Measurements from ENCODE around the gene CDK2AP2. TPM values are rescaled to one million over a fixed set of nuclear protein-coding genes. Genes with fewer than 3 reads are reported as not detected.
A peak's percentile ranks its signal among the peaks of the same experiment; 100 is the strongest.

The CDK2AP2 gene
- total and polyA plus RNA-seq, 9 of the 15 experiments (the other 6 are each of a cell fraction or from before 2014, with no cell fraction given), result 4.4 to 47.4 (median 21.7) TPM

DNA sequence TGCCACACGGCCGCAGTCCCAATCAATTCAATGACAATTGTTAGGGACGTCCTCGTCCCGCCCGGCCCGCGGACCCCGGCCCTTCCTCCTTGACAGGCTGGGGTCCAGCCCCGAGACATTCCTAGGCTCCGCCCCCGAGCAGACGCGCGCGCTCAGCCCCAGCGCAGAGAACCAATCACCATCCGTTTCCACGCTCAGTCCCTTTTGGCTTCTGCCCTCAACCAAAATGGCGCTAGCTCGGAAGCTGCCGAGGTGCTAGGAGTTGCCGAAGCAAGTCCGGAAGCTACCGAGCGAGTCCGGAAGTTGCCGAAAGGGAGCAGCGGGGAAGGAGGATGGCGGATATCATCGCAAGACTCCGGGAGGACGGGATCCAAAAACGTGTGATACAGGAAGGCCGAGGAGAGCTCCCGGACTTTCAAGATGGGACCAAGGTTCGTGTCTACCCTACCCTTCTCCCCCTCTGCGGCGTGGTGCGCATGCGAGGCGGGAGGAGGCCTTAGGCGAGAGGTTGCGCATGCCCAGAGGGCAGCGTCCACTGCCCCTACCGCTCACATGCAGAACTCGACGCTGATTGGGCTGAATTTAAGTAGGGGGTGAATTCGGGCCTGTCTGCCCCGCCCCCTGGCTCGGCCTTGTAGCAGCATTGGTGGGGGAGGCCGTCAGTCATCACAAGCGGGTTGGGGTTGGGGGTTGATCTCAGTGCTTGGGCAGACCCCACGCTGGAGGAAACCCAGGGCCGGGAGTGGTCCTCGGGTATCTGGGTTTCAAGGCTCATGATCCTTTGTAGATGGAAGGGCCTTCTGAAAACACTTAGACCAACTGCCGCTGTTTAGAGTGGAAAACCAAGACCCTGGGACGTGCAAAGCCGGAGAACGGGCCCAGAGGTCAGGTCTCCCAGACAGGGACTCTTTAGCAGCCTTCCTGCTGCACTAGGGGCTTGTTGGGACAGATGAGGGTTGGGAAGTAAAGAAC, 24.8 kb downstream of the CDK2AP2 start, which contains the start of gene AIP (continued):
- TF ChIP-seq, protein P1, sequence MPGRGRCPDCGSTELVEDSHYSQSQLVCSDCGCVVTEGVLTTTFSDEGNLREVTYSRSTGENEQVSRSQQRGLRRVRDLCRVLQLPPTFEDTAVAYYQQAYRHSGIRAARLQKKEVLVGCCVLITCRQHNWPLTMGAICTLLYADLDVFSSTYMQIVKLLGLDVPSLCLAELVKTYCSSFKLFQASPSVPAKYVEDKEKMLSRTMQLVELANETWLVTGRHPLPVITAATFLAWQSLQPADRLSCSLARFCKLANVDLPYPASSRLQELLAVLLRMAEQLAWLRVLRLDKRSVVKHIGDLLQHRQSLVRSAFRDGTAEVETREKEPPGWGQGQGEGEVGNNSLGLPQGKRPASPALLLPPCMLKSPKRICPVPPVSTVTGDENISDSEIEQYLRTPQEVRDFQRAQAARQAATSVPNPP (IDR thresholded peaks at IDR 0.05; ENCODE audit: borderline replicate concordance, insufficient read depth, insufficient read length), result no peak
- TF ChIP-seq CBX1 (IDR thresholded peaks at IDR 0.05; ENCODE audit: low read depth), result peak; percentile 92
- no peak for TF ChIP-seq NONO (IDR thresholded peaks at IDR 0.05; ENCODE audit: low read depth in 2 of 2, low read length in 1 of 2)
- no peak for TF ChIP-seq GTF2E2 (tag; IDR thresholded peaks at IDR 0.05)
- TF ChIP-seq, protein P2, sequence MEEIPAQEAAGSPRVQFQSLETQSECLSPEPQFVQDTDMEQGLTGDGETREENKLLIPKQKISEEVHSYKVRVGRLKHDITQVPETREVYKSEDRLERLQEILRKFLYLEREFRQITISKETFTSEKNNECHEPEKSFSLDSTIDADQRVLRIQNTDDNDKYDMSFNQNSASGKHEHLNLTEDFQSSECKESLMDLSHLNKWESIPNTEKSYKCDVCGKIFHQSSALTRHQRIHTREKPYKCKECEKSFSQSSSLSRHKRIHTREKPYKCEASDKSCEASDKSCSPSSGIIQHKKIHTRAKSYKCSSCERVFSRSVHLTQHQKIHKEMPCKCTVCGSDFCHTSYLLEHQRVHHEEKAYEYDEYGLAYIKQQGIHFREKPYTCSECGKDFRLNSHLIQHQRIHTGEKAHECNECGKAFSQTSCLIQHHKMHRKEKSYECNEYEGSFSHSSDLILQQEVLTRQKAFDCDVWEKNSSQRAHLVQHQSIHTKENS (CRISPR knock-in tag; IDR thresholded peaks at IDR 0.05), result no peak
- no peak for TF ChIP-seq ZNF184 (CRISPR knock-in tag; IDR thresholded peaks at IDR 0.05)
- TF ChIP-seq, protein P3, sequence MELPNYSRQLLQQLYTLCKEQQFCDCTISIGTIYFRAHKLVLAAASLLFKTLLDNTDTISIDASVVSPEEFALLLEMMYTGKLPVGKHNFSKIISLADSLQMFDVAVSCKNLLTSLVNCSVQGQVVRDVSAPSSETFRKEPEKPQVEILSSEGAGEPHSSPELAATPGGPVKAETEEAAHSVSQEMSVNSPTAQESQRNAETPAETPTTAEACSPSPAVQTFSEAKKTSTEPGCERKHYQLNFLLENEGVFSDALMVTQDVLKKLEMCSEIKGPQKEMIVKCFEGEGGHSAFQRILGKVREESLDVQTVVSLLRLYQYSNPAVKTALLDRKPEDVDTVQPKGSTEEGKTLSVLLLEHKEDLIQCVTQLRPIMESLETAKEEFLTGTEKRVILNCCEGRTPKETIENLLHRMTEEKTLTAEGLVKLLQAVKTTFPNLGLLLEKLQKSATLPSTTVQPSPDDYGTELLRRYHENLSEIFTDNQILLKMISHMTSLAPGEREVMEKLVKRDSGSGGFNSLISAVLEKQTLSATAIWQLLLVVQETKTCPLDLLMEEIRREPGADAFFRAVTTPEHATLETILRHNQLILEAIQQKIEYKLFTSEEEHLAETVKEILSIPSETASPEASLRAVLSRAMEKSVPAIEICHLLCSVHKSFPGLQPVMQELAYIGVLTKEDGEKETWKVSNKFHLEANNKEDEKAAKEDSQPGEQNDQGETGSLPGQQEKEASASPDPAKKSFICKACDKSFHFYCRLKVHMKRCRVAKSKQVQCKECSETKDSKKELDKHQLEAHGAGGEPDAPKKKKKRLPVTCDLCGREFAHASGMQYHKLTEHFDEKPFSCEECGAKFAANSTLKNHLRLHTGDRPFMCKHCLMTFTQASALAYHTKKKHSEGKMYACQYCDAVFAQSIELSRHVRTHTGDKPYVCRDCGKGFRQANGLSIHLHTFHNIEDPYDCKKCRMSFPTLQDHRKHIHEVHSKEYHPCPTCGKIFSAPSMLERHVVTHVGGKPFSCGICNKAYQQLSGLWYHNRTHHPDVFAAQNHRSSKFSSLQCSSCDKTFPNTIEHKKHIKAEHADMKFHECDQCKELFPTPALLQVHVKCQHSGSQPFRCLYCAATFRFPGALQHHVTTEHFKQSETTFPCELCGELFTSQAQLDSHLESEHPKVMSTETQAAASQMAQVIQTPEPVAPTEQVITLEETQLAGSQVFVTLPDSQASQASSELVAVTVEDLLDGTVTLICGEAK (IDR thresholded peaks at IDR 0.05), result peak; percentile 68
- TF ChIP-seq, protein P3 (CRISPR knock-in tag; IDR thresholded peaks at IDR 0.05), result 0 out of 2 replicates have a peak, but pooled peaks have one; percentile 71
- TF ChIP-seq, protein P4, sequence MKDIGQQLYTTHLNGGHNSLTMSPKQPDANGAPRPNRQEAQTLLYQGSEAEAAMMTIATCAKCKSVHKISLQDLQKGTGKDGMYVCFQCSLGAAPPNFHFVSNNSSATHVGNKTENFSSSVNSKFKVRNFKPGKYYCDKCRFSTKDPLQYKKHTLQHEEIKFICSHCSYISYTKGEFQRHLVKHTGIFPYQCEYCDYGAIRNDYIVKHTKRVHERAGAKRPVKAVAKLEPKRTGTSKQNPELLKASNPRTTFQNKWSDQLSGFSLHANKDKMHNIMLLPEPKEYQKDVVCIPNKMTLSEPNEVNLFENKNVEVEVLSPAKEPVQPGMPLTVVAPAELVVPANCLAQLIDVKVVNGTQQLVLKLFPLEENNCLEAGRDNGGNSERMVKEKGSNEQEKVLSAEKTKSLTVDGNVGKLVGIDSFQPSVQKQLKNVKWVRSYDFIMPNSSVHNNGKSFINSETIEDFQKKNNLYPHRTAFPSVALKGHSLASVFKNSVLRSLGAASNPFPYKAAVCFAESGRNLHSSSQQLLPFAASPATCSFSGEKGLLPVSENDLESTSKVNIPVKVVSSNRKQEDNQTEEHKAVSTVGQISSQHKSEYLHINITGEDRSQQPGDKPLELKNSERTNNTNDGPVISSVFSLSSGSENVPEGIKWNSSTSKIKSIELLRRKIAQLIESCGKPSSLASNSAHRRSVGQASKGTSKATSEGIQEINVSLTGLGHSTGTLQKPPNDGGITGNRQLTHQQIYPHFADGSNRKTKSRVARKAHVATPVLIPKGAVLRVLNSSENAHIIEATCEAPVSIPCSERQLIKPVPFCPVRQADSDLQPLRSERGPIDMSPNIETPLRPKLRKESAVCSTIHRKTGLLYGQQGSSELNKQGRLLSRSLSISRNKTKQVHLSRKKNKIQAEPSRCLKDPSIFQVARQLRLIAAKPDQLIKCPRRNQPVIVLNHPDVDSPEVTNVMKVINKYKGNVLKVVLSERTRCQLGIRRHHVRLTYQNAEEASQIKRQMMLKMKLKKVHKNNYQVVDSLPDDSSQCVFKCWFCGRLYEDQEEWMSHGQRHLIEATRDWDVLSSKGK (CRISPR knock-in tag; IDR thresholded peaks at IDR 0.05), result no peak
- TF ChIP-seq ZNF3 (CRISPR knock-in tag; IDR thresholded peaks at IDR 0.05), result no peak
